HG03457 (cell line): ENCODE data around the gene TSC22D3.
"Not testable (repeated sequence)": the region's sequence is repeated elsewhere in the genome, so short reads cannot be mapped to it uniquely, and the experiment has no call there.

Experiments
- ATAC-seq: cut with Tn5 transposase; IDR thresholded peaks from one replicate; pipeline ENCODE4 v1.9.1; 2021; ENCODE audit warnings: moderate number of reproducible peaks; ENCODE audit not compliant: unreplicated experiment

TSC22D3 gene

DNA sequence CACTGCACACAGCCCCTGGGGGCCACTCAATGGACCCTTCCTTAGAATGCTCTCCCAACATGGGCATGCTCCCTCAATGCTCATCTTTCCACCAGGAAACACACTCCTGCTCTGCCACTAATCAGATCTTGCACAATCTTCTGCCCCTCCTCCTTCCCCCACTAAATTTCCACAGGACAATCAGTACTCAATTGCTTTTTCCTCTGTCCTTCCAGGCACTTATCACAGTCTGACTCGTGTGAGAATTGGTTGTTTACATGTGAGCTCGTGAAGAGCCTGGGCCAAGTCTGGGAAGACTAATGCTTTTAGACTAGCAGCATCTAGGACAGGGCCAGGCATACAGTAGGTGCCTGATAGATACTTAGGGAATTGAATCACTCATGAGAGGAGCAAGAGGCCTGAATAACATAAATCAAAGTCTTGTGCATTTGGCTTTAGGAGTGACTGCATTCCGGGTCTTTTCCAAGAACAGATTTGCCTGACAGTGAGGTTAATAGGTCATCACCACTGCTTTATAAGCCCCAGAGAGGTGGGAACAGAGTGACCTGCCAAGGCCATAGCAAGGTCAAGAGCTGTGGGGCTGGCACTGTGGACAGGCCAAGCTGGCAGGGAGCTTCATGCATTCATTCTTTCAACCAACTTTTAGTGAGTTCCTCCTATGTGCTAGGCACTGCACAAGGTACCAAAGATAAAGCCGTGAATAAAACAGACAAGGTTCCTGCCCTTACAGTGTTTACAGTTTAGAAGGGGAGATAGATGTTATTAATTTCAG lies 92.3 kb downstream of the TSC22D3 start:
- ATAC-seq, result no peak

GRCh38 chrX:107682256-107682655 lies 93.3 kb downstream of the TSC22D3 start:
- no peak for ATAC-seq

GRCh38 chrX:107678957-107679740 lies 96.4 kb downstream of the TSC22D3 start:
- ATAC-seq, result no peak

GRCh38 chrX:107677909-107678308 lies 97.7 kb downstream of the TSC22D3 start:
- ATAC-seq, result no peak

DNA sequence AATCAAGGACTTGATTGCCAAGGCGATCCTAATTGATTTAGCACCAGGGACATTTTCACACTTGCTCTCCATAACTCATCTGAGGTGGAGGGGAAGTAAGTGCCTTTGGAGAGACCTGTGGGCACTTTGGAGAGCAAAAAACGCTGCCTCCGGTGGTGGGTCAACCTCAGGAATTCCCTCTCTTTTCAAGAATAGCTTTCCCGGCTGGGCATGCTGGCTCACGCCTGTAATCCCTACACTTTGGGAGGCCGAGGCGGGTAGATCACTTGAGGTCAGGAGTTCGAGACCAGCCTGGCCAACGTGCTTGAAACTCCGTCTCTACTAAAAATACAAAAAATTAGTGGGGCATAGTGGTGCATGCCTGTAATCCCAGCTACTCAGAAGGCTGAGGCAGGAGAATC lies 98.1 kb downstream of the TSC22D3 start:
- ATAC-seq, result no peak

- ATAC-seq, result no peak
Measured at GRCh38 chrX:107676559-107677378, 98.8 kb downstream of the TSC22D3 start.

DNA sequence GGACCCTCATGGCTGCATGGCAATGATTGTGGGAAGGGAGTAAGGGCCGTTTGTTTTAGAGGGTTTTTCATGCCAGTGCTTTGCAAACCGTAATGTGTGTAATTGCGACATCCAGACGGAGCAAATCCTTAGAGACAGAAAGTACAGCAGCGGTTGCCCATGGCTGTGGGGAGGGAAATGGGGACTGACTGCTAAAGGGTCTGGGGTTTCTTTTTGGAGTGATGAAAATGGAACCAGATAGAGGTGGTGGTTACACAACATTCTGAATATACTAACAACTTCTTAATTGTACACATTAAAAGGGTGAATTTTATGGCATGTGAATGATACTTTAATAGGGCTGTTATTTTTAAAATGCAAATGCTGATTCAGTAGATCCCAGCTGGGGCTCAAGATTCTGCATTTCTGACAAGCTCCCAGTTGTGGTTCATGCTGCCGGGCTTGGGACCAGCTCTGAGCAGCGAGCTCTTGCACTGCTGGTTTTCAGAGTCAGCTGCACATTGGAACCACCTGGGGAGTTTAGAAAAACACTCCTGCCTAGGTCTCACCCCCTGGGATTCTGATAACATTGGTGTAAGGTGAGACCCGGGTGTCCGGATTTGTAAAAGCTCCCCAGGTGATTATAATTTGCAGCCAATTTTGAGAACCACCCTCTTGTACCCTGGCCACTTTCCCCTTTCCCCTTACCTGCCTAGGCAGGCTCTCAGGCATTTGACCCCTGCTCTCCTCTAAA lies 99.6 kb downstream of the TSC22D3 start:
- no peak for ATAC-seq

- ATAC-seq, result no peak
Measured at GRCh38 chrX:107675365-107675654, 100.3 kb downstream of the TSC22D3 start.

- peak; percentile 20 for ATAC-seq
Measured at GRCh38 chrX:107674480-107675364, 100.9 kb downstream of the TSC22D3 start.

GRCh38 chrX:107673933-107674479 lies 101.6 kb downstream of the TSC22D3 start:
- peak; percentile 87 for ATAC-seq

DNA sequence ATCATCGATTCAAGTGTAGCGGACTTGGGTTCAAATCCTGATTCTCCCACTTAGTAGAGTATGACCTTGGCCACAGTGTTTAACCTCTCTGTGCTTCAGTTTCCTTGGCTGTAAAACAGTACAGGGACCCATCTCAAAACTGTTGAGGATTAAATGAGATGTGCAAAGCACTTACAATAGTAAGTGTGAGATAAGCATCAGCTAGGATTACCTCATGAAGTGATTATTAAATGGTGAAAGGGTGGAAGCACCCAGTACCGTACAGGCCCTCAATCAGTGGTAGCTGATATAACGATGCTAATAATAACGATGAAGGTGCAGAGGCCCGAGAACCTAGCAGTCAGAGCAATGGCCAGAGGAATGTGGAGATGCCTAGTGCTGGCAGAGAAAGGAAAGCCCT lies 102.2 kb downstream of the TSC22D3 start:
- peak; percentile 1 for ATAC-seq

GRCh38 chrX:107672955-107673378 lies 102.6 kb downstream of the TSC22D3 start:
- no peak for ATAC-seq

GRCh38 chrX:107671256-107671655 lies 104.3 kb downstream of the TSC22D3 start:
- not testable (repeated sequence) for ATAC-seq

DNA sequence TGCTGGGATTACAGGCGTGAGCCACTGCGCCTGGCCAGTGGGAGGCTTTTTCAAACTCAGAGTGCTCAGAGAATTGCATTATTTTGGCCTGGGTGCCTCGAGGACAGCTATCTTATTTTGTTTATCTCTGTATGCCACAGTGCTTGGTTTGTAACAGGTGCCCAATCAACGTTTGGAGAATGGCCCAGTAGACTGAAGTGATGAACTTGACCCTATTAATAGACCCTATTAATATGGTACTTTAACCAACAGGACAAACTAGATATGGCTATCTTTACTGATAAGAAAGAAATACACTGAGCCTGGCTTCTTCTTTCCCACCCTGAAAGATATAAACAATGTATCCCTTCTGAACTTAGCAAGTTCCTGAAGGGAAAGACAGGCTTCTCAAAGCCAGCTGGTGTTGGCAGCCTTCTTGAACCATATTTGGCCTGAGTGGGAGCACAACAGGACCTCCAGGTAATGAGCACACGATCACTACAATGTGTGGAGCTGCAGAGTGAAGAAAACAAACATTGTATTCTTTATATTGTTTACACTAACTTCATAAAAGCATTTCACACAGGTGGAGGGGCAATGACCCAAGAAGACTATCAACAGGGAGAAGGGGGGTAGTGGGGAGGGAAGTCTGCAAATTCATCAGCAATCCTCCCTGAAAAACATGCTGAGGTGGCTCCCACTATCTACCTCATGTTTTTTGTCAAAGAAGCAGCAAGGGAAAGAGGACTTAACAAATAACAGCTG lies 105.5 kb downstream of the TSC22D3 start:
- ATAC-seq, result no peak

- ATAC-seq, result no peak
Measured at GRCh38 chrX:107669261-107669660, 106.3 kb downstream of the TSC22D3 start.

DNA sequence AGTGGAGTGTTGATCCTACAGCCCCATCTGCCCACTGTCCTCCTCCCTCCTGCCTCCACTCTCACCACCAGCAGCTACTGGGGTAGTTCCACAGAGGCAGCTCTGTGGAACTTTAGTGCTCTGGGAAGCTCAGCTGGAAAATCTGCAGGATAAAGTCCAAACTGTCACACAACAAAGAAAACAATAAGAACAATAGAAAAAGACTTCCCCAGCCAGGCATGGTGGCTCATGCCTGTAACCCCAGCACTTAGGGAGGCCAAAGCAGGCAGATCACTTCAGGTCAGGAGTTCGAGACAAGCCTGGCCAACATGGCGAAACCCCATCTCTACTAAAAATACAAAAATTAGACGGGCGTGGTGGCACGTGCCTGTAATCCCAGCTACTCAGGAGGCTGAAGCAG lies 106.9 kb downstream of the TSC22D3 start:
- ATAC-seq, result not testable (repeated sequence)

DNA sequence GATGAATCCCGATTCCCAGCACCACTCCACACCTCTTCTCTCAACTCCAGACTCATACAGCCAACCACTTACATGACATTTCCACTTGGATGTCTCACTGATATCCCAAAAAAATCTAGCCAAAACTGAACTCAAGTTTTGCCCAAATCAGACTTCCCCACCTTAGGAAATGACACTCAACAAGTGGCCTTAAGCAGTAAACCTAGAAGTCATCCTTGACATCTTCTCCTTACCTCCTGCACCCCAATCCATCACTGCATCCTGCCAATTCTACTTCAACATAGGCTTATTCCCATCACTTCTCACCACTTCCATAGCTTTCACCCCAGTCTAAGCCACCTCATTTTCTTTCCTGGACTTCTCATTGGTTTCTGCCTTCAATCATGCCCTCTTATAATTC lies 108.2 kb downstream of the TSC22D3 start:
- no peak for ATAC-seq

GRCh38 chrX:107666931-107667330 lies 108.7 kb downstream of the TSC22D3 start:
- no peak for ATAC-seq
